Muscle of back (tissue), 11 donors: ENCODE data around the gene GRID2. TPM values are rescaled to one million over a fixed set of nuclear protein-coding genes. Genes with fewer than 3 reads are reported as not detected.
"Not testable (repeated sequence)": the region's sequence is repeated elsewhere in the genome, so short reads cannot be mapped to it uniquely, and the experiment has no call there.

Experiments used
- DNase-seq, 3 donors: peaks; one replicate each; pipeline versions ENCODE4 v3.0.0 to v3.0.0-alpha.2; 2013
- polyA plus RNA-seq, 10 donors: library from polyadenylated mRNA; unstranded; fragments of 120-200 nt; gene quantifications; one replicate each; pipeline ENCODE4 v1.2.1, GENCODE V29; 2013; ENCODE audit not compliant: insufficient read length in 10 of 10

The GRID2 gene
- polyA plus RNA-seq, 10 donors: 0.25 to 1.9 (median 0.38) TPM

- DNase-seq: no peak
Measured at GRCh38 chr4:93660036-93660435, 1356.3 kb downstream of the GRID2 start.

DNA sequence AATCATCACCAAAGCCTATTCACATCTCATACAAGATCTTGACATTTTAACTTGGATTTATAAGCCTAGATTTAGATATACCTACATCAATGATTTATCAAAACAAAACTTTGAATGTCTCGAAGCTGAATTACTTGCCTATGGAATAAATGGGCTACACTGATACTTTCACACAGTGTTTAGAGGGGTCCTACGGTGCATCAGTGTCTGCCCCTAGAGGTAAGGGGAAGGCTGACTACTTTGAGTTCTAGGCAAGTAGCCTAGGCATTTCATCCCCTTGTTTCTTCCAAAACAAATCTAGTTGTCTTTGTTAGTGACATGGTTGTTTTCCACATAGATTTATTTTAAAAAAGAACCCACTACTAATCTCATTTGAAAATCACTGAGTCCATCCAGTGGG, 1366.7 kb downstream of the GRID2 start:
- DNase-seq: no peak

DNA sequence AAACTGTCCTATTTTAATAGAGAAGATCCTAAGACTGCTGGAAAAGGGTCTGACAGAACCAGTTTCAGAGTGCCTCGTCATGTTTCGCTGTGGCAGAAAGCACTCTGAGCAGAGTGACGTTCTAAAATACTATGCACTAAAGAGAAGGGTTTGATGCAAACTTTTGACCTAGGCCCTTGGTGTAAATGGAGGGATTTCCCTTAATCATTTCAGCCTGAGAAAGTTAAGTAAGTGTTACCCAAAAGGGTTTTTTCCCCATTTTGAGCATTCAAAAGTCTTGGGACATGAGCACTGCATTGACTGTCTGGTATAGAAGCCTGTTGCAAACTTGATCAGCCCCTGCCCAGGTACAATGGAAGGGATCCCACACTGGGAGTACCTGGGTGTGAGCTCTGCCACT, 1367.3 kb downstream of the GRID2 start:
- no peak for DNase-seq

DNA sequence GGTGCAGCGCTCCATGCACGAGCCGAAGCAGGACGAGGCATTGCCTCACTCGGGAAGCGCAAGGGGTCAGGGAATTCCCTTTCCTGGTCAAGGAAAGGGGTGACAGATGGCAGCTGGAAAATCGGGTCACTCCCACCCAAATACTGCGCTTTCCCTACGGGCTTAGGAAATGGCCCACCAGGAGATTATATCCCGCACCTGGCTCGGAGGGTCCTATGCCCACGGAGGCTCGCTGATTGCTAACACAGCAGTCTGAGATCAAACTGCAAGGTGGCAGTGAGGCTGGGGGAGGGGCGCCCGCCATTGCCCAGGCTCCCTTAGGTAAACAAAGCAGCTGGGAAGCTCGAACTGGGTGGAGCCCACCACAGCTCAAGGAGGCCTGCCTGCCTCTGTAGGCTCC, 1373.2 kb downstream of the GRID2 start:
- not testable (repeated sequence) for DNase-seq

GRCh38 chr4:93684571-93684970, 1380.8 kb downstream of the GRID2 start:
- no peak for DNase-seq

DNA sequence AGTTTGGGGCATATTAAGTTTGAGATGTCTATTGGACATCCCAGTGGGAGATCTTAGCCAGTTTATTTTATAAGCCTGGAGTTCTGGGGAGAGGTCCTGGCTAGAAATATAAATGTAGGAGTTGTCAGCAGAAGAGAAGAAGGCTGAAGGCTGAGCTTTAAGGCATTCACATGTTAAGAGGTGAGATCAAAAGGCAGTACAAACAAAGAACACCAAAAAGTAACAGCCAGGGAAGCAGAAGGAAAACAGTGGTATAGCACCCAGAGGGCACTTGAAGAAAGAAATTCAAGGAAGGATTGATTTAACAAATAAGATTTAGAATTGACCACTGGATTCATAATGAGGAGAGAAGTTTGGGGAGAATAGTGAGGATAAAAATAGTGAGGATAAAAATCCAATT, 1383.5 kb downstream of the GRID2 start:
- DNase-seq: no peak

DNA sequence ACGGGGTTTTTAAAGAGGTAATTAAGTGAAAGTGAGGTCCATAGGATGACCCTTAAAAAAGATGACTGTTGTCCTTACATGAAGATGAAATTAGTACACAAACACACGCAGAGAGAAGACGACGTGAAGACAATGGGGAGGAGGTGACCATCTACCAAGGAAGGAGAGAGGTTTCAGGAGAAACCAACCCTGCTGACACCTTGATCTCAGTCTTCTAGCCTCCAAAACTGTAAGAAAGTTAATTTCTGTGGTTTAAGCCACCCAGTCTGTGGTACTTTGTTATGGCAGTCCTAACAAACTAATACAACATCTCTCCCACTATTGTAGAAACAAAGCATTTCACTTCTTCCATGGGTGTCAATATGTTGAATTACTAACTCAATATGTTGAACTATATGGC, 1385.2 kb downstream of the GRID2 start:
- DNase-seq: no peak

DNA sequence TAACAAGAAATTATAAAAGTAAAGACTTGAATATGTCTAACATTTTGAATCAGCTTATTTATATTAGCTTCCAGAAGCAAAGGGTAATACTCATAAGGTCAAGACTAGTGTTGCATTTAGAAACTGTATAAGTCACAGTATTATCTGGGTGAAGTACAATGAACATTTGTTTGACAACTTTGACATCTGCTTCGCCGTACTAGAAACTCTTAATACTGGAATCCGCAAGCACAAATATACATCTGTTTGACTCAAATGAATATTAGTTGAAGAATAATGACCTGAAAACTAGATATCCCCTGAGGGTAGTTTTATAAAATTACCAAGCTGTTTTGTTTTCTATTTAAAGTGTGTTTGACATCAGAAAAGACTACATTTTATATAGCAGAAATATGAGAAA, 1389.4 kb downstream of the GRID2 start:
- no peak for DNase-seq

DNA sequence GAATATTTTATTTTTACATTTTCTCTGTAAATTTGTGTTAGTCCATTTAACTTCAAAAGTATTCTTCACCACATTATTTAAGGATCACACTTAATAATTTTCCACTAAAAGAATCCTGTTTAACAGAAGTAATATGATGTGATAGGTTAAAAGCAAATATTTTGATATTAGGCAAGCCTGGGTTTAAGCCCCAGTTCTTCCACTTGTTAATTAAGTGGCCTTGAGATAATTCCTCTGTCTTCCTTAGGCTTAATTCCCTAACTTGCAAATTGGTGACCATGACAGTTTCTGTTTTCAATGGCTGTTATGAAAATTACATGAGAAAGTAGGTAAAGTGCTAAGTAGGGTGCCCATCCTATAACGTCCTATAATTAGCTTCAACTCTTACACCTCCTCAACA, 1394.9 kb downstream of the GRID2 start:
- no peak for DNase-seq

DNA sequence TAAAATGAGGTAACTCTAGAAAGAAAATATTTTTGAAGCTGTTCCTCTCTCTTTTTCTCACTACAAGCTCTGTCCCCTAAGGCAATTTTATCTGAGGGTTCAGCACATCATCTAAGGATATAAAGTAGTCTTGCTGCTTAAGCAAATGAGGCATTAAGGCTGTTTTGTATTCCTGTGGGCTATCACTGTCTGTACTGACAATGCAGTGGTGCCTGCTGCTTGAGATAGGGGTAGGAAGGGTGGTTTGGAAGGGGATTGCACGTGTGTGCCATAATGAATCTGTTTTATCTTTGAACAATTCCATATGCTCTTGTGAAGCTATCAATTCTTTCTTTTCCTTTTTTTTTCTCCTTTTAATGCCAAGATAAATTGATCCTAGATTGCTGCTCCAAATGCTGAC, 1396.8 kb downstream of the GRID2 start:
- no peak for DNase-seq

DNA sequence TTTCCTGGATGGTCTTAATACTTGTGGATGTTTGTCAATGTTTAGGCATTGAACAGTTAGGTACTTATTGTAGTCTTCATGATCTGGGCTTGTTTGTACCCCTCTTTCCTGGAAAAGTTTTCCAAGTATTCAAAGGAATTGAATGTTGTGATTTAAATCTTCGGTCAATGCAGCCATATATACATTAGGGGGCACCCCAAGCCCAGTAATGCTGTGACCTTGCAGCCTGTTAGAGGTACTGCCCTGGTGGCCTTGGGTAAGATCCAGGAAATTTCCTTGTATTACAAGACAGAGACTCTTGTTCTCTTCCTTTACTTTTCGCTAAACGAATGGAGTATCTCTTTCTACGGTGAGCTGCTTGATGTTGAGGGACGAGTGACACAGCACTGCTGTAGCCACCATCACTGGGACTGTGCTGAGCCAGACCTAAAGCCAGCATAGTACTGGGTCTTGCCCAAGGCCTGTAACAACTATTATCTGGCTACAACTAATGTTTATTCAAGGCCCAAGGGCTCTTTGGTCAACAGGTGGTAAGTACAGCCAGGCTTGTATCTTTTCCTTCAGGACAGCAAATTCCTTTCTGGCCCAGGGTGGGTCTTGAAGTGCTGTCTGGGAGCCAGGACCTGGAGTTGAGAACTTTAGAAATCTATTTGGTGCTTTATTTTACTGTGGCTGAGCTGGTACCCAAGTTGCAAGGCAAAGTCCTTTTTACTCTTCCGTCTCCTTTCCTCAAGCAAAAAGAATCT, 1406.5 kb downstream of the GRID2 start:
- DNase-seq: no peak

DNA sequence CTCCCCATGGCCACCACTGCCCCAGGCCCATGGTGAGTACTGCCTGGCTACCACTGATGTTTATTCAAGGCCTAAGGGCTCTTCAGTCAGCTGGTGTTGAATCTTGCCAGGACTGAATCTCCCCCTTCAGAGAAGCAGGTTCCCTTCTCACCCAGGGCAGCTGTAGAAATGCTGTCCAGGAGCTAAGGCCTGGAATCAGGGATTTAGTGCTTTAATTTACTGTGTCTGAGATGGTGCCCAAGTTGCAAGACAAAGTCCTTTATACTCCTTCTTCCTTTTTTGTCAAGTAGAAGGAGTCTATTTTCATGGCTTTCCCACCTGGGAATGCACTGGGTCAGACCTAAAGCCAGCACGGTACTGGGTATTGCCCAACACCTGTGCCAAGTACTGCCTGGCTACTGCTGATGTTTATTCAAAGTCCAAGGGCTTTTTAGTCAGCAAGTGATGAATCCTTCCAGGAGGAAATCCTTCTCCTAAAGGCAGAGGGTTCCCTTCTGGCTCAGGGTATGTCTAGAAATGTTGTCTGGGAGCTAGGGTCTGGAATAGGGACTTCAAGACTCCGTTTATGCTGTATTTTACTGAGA, 1407.2 kb downstream of the GRID2 start:
- DNase-seq: no peak

- no peak for DNase-seq
Measured at GRCh38 chr4:93718233-93718632, 1414.5 kb downstream of the GRID2 start.

DNA sequence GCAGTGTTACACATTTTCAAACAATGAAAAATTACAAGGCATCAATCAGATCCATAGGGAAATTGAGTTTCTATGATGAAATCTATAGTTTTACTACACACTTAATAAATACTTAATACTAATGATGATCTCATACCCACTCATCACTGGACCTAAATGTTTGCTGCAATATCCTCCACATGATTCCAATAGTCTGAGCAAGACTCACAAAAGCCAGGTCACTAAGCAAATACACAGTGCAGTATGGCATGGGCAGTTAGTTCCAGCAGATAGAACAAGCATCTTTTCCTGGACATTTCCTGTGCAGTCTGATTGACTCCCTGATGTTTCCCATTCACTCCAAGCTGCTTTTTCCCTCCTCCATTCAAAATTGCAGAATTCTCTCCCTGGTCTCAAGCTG, 1415.8 kb downstream of the GRID2 start:
- no peak for DNase-seq

DNA sequence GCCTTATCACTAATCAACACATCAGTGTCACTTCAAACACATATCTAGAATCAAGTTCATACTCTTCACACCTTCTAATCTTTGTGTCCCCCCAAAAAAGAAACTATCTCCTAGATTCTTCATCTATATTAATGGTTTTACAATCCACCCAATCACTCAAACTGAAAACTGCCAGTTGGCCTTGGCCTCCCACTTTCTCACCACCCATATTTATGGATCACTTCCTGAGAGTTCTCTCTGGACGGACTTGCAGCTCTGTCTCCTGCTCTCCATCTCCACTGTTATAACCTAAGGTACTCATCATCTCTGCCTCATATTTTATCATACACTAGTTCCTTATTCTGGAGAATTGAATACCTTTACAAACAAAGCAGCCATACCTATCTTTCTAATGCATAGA, 1418.7 kb downstream of the GRID2 start:
- no peak for DNase-seq

- DNase-seq: no peak
Measured at GRCh38 chr4:93730251-93730650, 1426.5 kb downstream of the GRID2 start.

DNA sequence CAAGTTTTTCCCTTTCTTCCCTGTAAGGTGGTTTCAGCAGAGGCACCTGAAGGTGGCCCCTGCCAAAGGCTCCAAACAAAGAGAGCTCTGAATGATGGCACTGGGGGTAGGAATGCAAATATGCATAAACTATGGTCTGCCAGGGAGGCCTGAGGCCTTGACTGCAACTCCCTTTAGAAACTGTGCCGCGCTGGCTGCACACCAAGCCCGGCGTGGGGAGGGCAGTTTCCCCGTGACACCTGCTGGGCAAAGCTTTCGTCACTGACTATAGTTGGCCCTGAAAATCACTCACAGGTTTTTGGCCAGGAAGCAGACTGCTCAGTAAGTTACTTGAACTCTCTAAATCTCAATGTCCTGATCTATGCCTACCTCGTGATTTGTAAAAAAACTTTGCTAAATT, 1427.0 kb downstream of the GRID2 start:
- DNase-seq: peak in 2 of 3 donors; percentile 7 to 19

DNA sequence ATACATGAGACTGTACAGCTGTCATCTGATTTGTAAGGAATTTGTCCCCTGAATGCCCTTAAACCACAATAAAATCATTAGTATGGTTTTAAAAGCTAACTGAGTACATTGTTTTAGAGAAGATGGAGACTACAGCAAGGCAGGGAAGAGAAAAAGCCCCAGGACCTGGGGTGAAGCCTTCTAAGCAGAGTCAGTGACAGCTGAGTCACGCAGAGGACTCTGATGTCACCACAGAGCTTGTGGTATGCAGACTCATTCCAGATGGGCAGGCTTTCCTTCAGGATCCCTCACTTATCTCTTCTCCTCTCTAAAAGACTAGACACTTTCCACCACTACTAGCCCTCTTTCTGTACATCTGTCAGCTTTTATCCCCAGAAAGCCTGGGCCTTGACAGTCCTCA, 1427.7 kb downstream of the GRID2 start:
- DNase-seq: peak; percentile 15 to 26 (median 18)

DNA sequence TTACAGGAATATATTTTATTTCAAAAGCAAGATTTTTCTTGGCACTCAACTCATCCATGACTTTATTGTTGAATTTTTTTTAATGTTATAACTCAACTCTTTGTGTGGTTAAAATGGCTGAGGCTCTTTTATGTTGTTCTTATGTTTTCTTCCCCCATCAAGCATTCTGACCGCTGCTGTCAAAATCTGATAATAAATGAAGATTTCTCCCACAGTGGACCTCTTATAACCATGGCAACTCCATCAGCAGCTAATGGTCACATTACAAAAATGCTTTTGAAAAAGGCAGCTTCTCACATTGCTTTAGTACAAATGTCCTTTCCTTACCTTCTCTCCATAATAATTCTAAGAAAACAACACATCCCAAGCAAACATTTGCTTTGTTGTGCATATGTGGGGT, 1428.7 kb downstream of the GRID2 start:
- no peak for DNase-seq

DNA sequence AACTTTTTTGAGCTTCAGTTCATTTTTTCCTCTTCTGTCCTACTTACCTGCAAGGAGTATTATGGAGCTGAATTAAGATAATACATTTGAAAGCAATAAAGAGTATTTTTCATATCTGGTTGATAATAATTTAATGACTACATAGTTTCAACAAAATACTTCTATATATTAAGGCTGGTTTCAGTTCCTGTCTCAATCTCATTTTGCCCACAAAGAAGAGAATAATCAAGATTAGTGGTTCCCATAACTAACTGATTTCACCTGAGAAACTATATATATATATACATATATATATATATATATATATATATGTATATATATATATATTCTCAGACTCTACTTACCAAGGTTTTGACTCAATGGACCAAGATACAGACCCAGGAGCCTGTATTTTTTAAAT, 1437.1 kb downstream of the GRID2 start:
- DNase-seq: no peak

- DNase-seq: no peak
Measured at GRCh38 chr4:93743022-93743421, 1439.3 kb downstream of the GRID2 start.

DNA sequence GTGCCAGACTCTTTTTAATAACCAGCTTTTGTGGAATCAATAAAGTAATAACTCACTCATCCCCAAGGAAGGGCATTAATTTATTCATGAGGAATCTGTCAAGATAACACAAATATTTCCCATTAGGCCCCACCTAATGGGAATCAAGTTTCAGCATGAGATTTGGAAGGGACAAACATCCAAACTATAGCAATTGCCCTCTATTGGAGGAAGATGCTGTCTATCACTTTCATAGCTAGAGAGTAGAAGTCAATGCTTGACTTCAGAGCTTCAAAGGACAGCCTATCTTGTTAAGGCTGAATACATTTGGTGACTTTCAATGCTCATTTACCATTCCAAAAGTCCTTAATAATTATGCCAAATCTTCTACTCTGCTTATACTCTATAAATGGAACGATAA, 1439.9 kb downstream of the GRID2 start:
- DNase-seq: no peak

DNA sequence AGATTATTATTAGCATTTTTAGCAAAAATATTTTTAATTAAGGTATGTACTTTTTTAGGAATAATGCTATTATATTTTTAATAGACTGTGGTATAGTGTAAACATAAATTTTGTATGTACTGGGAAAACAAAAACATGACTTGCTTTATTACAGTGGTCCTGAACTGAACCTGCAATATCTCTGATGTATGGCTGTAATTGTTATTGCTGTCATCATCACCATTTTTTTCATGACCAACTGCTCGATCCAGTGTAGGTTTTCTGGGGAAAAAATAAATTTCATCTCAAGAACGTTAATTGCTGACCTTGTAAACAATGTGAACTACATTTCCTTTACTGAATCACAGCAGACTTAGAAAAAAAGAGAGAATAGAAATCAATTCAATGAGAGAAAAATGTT, 1441.2 kb downstream of the GRID2 start:
- DNase-seq: no peak

- no peak for DNase-seq
Measured at GRCh38 chr4:93746031-93746430, 1442.3 kb downstream of the GRID2 start.
